Progenitor cell of endocrine pancreas (in vitro differentiated cells): ENCODE measurements around the gene NPEPL1. TPM values are rescaled to one million over a fixed set of nuclear protein-coding genes. Genes with fewer than 3 reads are reported as not detected.

Experiments used
- DNase-seq: peaks from one replicate; pipeline ENCODE4 v3.0.0; 2021; ENCODE audit warnings: low spot score; ENCODE audit not compliant: unreplicated experiment
- H3K27ac Mint-ChIP-seq: 2 replicates; pipeline ENCODE4 v1.8.0; 2021; ENCODE audit warnings: mild to moderate bottlenecking, moderate library complexity, mixed read lengths
- H3K27me3 Mint-ChIP-seq: 2 replicates; pipeline ENCODE4 v1.8.0; 2021; ENCODE audit warnings: mixed read lengths
- H3K36me3 Mint-ChIP-seq: 2 replicates; pipeline ENCODE4 v1.8.0; 2022; ENCODE audit warnings: mixed read lengths; ENCODE audit not compliant: insufficient read depth
- H3K4me1 Mint-ChIP-seq: 2 replicates; pipeline ENCODE4 v1.8.0; 2021; ENCODE audit warnings: low read depth, mixed read lengths
- H3K4me3 Mint-ChIP-seq: 2 replicates; pipeline ENCODE4 v1.8.0; 2021; ENCODE audit warnings: low read depth, mild to moderate bottlenecking, moderate library complexity, mixed read lengths
- H3K9me3 Mint-ChIP-seq: 2 replicates; pipeline ENCODE4 v1.8.0; 2021; ENCODE audit warnings: low read depth, mixed read lengths
- total RNA-seq: library from RNA; stranded (reverse); gene quantifications from 2 replicates; pipeline ENCODE4 v1.2.1, GENCODE V29; 2021
- TF ChIP-seq, protein P1 (sequence below): fragments of 200-600 bp; sonication (generic); IDR thresholded peaks from one replicate; pipeline ENCODE4 v1.5.0; 2021; ENCODE audit warnings: antibody characterized with exemption, mild to moderate bottlenecking; ENCODE audit not compliant: unreplicated experiment

The NPEPL1 gene
- total RNA-seq, 1 donor from 2014 or later: 55.4 TPM

DNA sequence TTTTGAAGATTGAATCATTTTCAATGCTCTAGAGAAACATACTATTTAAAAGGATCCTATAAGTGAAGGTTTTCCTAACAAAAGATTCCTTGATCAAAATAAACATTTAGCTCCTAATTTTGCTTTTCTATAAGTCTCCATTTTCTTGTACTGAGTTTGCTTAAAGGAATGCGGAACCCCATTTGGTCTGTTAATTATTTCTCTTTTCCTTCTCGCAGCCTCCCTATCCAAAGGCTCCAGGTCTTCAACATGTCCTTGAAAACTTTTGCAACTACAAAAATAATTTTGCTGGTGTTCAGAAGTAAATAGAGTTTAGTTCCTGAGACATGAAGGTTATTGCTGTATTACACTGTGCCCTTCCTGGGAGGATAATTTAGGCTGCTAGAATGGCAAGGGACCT is 8.3 kb upstream of the NPEPL1 start:
- DNase-seq: no peak
- Mint-ChIP-seq H3K27ac (no peak overlapping the region), H3K27me3 (no peaks in the 10 kb centered on the region), H3K9me3 (no peaks in the 10 kb centered on the region), H3K4me3 (no peak overlapping the region), H3K36me3 (peaks cover 22% of the 10 kb centered on the region), H3K4me1 (peaks cover 4% of the 10 kb centered on the region)
- TF ChIP-seq, protein P1, sequence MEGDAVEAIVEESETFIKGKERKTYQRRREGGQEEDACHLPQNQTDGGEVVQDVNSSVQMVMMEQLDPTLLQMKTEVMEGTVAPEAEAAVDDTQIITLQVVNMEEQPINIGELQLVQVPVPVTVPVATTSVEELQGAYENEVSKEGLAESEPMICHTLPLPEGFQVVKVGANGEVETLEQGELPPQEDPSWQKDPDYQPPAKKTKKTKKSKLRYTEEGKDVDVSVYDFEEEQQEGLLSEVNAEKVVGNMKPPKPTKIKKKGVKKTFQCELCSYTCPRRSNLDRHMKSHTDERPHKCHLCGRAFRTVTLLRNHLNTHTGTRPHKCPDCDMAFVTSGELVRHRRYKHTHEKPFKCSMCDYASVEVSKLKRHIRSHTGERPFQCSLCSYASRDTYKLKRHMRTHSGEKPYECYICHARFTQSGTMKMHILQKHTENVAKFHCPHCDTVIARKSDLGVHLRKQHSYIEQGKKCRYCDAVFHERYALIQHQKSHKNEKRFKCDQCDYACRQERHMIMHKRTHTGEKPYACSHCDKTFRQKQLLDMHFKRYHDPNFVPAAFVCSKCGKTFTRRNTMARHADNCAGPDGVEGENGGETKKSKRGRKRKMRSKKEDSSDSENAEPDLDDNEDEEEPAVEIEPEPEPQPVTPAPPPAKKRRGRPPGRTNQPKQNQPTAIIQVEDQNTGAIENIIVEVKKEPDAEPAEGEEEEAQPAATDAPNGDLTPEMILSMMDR: no peak

DNA sequence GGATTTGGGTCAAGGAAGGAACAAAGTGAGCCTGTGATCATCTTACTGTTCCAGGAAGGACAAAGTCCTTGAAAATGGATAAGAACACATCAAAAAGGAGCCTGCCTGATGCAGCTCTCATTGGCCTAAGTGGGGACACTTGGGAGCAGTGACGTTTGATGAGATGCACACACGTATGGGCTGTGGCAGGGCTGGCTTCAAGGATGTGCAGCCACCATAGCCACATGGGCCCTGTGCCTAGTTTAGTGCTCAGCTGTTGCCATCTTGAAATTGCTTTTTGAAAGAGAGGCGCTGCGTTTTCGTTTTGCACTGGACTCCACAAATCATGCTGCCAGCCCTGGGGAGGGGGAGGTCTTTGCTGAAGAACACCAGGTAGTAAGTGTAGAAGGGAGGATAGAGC is 6.6 kb upstream of the NPEPL1 start:
- DNase-seq: no peak
- Mint-ChIP-seq H3K9me3 (no peaks in the 10 kb centered on the region), H3K36me3 (peaks cover 21% of the 10 kb centered on the region), H3K27me3 (no peaks in the 10 kb centered on the region), H3K4me3 (no peak overlapping the region), H3K4me1 (peaks cover 4% of the 10 kb centered on the region), H3K27ac (no peak overlapping the region)
- TF ChIP-seq, protein P1: no peak

- no peak overlapping the region for H3K4me3 Mint-ChIP-seq
- no peak for DNase-seq
- peaks cover 13% of the 10 kb centered on the region for H3K36me3 Mint-ChIP-seq
- H3K27me3 Mint-ChIP-seq: no peaks in the 10 kb centered on the region
- no peaks in the 10 kb centered on the region for H3K4me1 Mint-ChIP-seq
- no peaks in the 10 kb centered on the region for H3K9me3 Mint-ChIP-seq
- TF ChIP-seq, protein P1: no peak
- no peak overlapping the region for H3K27ac Mint-ChIP-seq
Observed at GRCh38 chr20:58688414-58688813, 4.2 kb upstream of the NPEPL1 start.

- peaks cover 13% of the 10 kb centered on the region for H3K36me3 Mint-ChIP-seq
- H3K27ac Mint-ChIP-seq: no peak overlapping the region
- no peaks in the 10 kb centered on the region for H3K9me3 Mint-ChIP-seq
- no peak for DNase-seq
- no peak overlapping the region for H3K4me3 Mint-ChIP-seq
- H3K4me1 Mint-ChIP-seq: no peaks in the 10 kb centered on the region
- no peaks in the 10 kb centered on the region for H3K27me3 Mint-ChIP-seq
- TF ChIP-seq, protein P1: no peak
Observed at GRCh38 chr20:58688840-58689239, 3.8 kb upstream of the NPEPL1 start.

DNA sequence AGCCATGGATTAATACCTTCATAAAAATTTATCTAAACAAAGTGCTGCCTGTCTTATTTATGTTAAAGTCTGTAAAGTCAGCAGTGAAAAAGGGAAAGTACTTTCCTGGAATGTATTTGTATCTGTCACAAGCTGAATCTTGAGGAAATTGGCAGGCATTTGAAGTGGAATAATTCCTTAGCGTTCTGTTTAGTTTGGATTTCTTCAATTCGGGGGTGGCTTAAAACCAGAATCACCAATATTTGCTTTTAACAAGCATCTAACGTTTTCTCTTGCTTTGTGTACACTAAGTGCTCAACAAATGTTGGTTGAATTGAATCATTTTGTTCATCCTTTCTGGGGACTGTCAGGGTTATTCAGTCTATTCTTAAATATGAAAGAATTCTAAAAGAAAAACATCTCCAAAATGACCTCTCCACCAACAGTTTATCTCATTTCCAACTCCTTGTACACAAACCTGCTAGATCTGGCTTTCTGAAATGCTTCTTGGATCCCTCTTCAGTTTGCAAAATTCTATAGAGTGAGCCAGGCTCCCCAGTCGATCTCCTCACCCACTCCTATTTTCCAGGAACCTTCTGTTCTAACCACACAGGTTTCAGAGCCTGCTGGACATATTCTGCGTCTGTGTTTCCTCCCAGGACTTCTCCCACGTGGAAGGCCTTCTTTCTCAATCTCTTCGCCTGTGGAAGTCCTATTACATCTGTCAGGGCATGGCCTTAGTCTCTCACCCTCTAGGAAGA is 2.0 kb upstream of the NPEPL1 start:
- H3K27me3 Mint-ChIP-seq: no peaks in the 10 kb centered on the region
- no peak overlapping the region for H3K27ac Mint-ChIP-seq
- H3K9me3 Mint-ChIP-seq: no peaks in the 10 kb centered on the region
- no peaks in the 10 kb centered on the region for H3K4me1 Mint-ChIP-seq
- TF ChIP-seq, protein P1: no peak
- DNase-seq: no peak
- peaks cover 6% of the 10 kb centered on the region for H3K36me3 Mint-ChIP-seq
- H3K4me3 Mint-ChIP-seq: peak overlapping the region; percentile 8
